K562 (cell line): ENCODE measurements around the gene EMC10. TPM values are rescaled to one million over a fixed set of nuclear protein-coding genes. Genes with fewer than 3 reads are reported as not detected.
A peak's percentile ranks its signal among the peaks of the same experiment; 100 is the strongest.

Experiments
- CBX5 ChIP-seq: IDR thresholded peaks from 2 replicates; pipeline ENCODE4 v1.6.1; 2014; ENCODE audit warnings: low read depth, borderline replicate concordance
- CBX8 ChIP-seq: fragments of 200-600 bp; sonication (generic); IDR thresholded peaks from 2 replicates; pipeline ENCODE4 v1.6.1; 2012; ENCODE audit warnings: borderline replicate concordance, mixed run types, low read depth, mild to moderate bottlenecking, moderate library complexity, mixed read lengths, low read length, control low read depth, inconsistent platforms; ENCODE audit not compliant: poor library complexity, severe bottlenecking; ENCODE audit errors: extremely low read depth
- CHD4 ChIP-seq: fragments of 200-600 bp; sonication (generic); IDR thresholded peaks from 3 replicates; pipeline ENCODE4 v1.6.1; 2012; ENCODE audit warnings: low read depth, mild to moderate bottlenecking, mixed read lengths, low read length, inconsistent platforms; ENCODE audit not compliant: insufficient read depth, insufficient replicate concordance, poor library complexity, severe bottlenecking
- CREM ChIP-seq: IDR thresholded peaks from 2 replicates; pipeline ENCODE4 v1.6.1; 2014; ENCODE audit warnings: antibody characterized with exemption, low read depth
- DDX20 ChIP-seq: fragments of 450-650 bp; IDR thresholded peaks from 2 replicates; pipeline ENCODE4 v1.6.1; 2016; ENCODE audit warnings: missing genetic modification characterization, low read depth, mild to moderate bottlenecking, missing compliant biosample characterization, moderate library complexity
- KDM2B ChIP-seq: fragments of 250-450 bp; sonication (Bioruptor Pico); IDR thresholded peaks from 2 replicates; pipeline ENCODE4 v1.8.0; 2021; ENCODE audit warnings: mild to moderate bottlenecking, moderate library complexity
- PCBP2 ChIP-seq: fragments of 200-400 bp; formaldehyde crosslinking; IDR thresholded peaks from 2 replicates; pipeline ENCODE4 v1.6.1; 2018; ENCODE audit warnings: low read length, low read depth, mild to moderate bottlenecking, moderate library complexity; ENCODE audit not compliant: poor library complexity, severe bottlenecking
- PHTF2 ChIP-seq: fragments of 250-450 bp; sonication (Bioruptor Pico); IDR thresholded peaks from 2 replicates; pipeline ENCODE4 v1.5.0; 2021; ENCODE audit warnings: mild to moderate bottlenecking
- POLR2AphosphoS5 ChIP-seq: IDR thresholded peaks from 2 replicates; pipeline ENCODE4 v1.6.1; 2011; ENCODE audit warnings: mild to moderate bottlenecking, low read depth, low read length, moderate library complexity; ENCODE audit not compliant: control insufficient read depth, insufficient read depth
- RAD21 ChIP-seq, 2 experiments: fragments of 250-450 bp in 1 of 2; fragments of 450-650 bp in 1 of 2; sonication (Bioruptor Pico) in 1 of 2; formaldehyde crosslinking in 1 of 2; IDR thresholded peaks in 1 of 2; conservative IDR thresholded peaks in 1 of 2; 2 replicates each; pipeline versions ENCODE4 v1.4.0 to v1.8.0; 2020 to 2022; ENCODE audit warnings: mild to moderate bottlenecking in 2 of 2, moderate library complexity in 1 of 2
- RBM15 ChIP-seq: fragments of 200-400 bp; formaldehyde crosslinking; IDR thresholded peaks from 2 replicates; pipeline ENCODE4 v1.6.1; 2018; ENCODE audit warnings: mild to moderate bottlenecking, low read length, moderate library complexity; ENCODE audit not compliant: insufficient read depth
- RBM39 ChIP-seq: fragments of 200-400 bp; formaldehyde crosslinking; optimal IDR thresholded peaks from 2 replicates; pipeline ENCODE3; 2018; ENCODE audit warnings: low read depth, low read length
- SAP30 ChIP-seq: fragments of 200-600 bp; sonication (generic); IDR thresholded peaks from 2 replicates; pipeline ENCODE4 v1.6.1; 2012; ENCODE audit warnings: borderline replicate concordance, low read depth, mild to moderate bottlenecking, moderate library complexity, low read length, control low read depth, inconsistent platforms; ENCODE audit not compliant: insufficient read depth, poor library complexity, severe bottlenecking
- SLC30A9 ChIP-seq: fragments of 250-450 bp; sonication (Bioruptor Pico); IDR thresholded peaks from 2 replicates; pipeline ENCODE4 v1.8.0; 2022; ENCODE audit warnings: mild to moderate bottlenecking, moderate library complexity
- SMARCE1 ChIP-seq: fragments of 450-650 bp; IDR thresholded peaks from 2 replicates; pipeline ENCODE4 v1.7.1; 2016; ENCODE audit warnings: mild to moderate bottlenecking
- U2AF1 ChIP-seq: fragments of 200-400 bp; formaldehyde crosslinking; optimal IDR thresholded peaks from 2 replicates; pipeline ENCODE3; 2017; ENCODE audit warnings: mild to moderate bottlenecking, low read depth, low read length, moderate library complexity
- YBX1 ChIP-seq: fragments of 450-650 bp; IDR thresholded peaks from 2 replicates; pipeline ENCODE4 v1.7.1; 2016; ENCODE audit warnings: mild to moderate bottlenecking
- ZBTB8A ChIP-seq: fragments of 450-650 bp; IDR thresholded peaks from 2 replicates; pipeline ENCODE4 v1.6.1; 2018; ENCODE audit warnings: mild to moderate bottlenecking, moderate library complexity; ENCODE audit not compliant: partially characterized antibody
- ZNF583 ChIP-seq: fragments of 250-450 bp; sonication (Bioruptor Pico); IDR thresholded peaks from 2 replicates; pipeline ENCODE4 v1.4.0; 2020
- ZNF778 ChIP-seq: fragments of 450-650 bp; formaldehyde crosslinking; IDR thresholded peaks from 2 replicates; pipeline ENCODE4 v1.4.0; 2020; ENCODE audit warnings: mild to moderate bottlenecking, moderate library complexity
- polyA plus RNA-seq, 8 experiments: library from polyadenylated mRNA; depleted of rRNA in 4 of 8; stranded (reverse) in 5 of 8; unstranded in 3 of 8; fragments of >200 nt; fragmentation: Nextera tagmentation in 2 of 8; fragmentation: Illumina TruSeq in 1 of 8; extraction: Ambion mirVana in 2 of 8; extraction: Trizol in 1 of 8; gene quantifications; 2 replicates each; pipeline versions ENCODE4 v1.2.1 to v1.2.3, GENCODE V29; 2011 to 2014; ENCODE audit warnings: inconsistent platforms in 1 of 8, missing spikeins in 1 of 8
- total RNA-seq, 7 experiments: library from RNA; depleted of rRNA in 6 of 7; stranded (reverse); fragments of >200 nt in 6 of 7; fragmentation: Illumina TruSeq in 2 of 7; extraction: Trizol in 2 of 7; gene quantifications; 2 replicates each; pipeline versions ENCODE4 v1.2.1 to v1.2.3, GENCODE V29; 2011 to 2021; ENCODE audit warnings: low replicate concordance in 1 of 7
- TF ChIP-seq, protein P1 (sequence below): fragments of 450-650 bp; IDR thresholded peaks from 2 replicates; pipeline ENCODE4 v1.7.0; 2016; ENCODE audit warnings: borderline replicate concordance
- TF ChIP-seq, protein P2 (sequence below): fragments of 250-450 bp; sonication (Bioruptor Pico); IDR thresholded peaks from 2 replicates; pipeline ENCODE4 v1.8.0; 2021; ENCODE audit warnings: mild to moderate bottlenecking, moderate library complexity
- TF ChIP-seq, protein P3 (sequence below): fragments of 250-450 bp; sonication (Bioruptor Pico); IDR thresholded peaks from 2 replicates; pipeline ENCODE4 v1.5.0; 2022; ENCODE audit warnings: mild to moderate bottlenecking

Gene EMC10
- total and polyA plus RNA-seq, 9 of the 15 experiments (the other 6 are each of a cell fraction or from before 2014, with no cell fraction given): 1.4 to 46.0 (median 13.1) TPM

DNA sequence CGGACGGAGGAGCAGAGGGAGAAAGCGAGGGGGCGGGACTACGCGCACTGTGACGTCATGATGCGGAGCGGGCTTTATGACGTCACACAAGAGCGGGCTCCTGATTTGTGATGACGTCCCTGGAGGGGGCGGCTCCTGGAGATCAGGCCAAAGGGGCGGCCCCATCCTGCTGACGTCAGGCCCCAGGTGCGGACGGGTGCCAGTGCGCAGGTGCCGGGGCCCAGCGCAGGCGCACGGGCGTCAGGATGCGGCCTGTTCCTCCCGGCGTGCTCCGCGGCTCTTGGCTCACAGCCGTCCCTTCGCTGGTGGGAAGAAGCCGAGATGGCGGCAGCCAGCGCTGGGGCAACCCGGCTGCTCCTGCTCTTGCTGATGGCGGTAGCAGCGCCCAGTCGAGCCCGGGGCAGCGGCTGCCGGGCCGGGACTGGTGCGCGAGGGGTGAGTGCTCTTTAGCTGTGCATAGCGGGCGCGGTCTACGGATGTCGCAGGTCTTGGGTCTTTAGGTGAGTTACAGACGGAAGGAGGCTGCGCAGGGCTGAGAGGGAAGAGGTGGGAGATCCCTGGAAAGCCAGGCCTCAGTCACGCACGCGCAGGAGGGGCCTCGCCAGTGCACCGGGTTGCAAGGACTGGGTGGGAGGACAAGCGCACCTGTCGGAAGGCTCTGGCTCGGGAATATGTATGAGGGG lies at the start of gene EMC10, which contains the start of gene GARIN5A (continued):
- TF ChIP-seq CBX5 (no peak), RBM15 (no peak), CREM (peak; percentile 100), RAD21 (CRISPR knock-in tag; conservative IDR thresholded peaks at IDR 0.05 in 1 of 2, IDR thresholded peaks at IDR 0.05 in 1 of 2) (no peak), PCBP2 (no peak), KDM2B (0 out of 2 replicates have a peak, but pooled peaks have one; percentile 18), ZNF583 (no peak), SLC30A9 (no peak), ZNF778 (no peak), RBM39 (no peak), ZBTB8A (no peak), POLR2AphosphoS5 (peak; percentile 60; the same call in 1 of the 2 replicates), YBX1 (no peak), U2AF1 (no peak), SAP30 (peak; percentile 60), SMARCE1 (no peak), CHD4 (no peak), PHTF2 (CRISPR knock-in tag) (no peak), CBX8 (no peak), DDX20 (tag) (no peak)
- TF ChIP-seq, protein P1, sequence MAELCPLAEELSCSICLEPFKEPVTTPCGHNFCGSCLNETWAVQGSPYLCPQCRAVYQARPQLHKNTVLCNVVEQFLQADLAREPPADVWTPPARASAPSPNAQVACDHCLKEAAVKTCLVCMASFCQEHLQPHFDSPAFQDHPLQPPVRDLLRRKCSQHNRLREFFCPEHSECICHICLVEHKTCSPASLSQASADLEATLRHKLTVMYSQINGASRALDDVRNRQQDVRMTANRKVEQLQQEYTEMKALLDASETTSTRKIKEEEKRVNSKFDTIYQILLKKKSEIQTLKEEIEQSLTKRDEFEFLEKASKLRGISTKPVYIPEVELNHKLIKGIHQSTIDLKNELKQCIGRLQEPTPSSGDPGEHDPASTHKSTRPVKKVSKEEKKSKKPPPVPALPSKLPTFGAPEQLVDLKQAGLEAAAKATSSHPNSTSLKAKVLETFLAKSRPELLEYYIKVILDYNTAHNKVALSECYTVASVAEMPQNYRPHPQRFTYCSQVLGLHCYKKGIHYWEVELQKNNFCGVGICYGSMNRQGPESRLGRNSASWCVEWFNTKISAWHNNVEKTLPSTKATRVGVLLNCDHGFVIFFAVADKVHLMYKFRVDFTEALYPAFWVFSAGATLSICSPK: no peak
- TF ChIP-seq, protein P2, sequence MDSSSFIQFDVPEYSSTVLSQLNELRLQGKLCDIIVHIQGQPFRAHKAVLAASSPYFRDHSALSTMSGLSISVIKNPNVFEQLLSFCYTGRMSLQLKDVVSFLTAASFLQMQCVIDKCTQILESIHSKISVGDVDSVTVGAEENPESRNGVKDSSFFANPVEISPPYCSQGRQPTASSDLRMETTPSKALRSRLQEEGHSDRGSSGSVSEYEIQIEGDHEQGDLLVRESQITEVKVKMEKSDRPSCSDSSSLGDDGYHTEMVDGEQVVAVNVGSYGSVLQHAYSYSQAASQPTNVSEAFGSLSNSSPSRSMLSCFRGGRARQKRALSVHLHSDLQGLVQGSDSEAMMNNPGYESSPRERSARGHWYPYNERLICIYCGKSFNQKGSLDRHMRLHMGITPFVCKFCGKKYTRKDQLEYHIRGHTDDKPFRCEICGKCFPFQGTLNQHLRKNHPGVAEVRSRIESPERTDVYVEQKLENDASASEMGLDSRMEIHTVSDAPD (CRISPR knock-in tag): no peak
- TF ChIP-seq, protein P3, sequence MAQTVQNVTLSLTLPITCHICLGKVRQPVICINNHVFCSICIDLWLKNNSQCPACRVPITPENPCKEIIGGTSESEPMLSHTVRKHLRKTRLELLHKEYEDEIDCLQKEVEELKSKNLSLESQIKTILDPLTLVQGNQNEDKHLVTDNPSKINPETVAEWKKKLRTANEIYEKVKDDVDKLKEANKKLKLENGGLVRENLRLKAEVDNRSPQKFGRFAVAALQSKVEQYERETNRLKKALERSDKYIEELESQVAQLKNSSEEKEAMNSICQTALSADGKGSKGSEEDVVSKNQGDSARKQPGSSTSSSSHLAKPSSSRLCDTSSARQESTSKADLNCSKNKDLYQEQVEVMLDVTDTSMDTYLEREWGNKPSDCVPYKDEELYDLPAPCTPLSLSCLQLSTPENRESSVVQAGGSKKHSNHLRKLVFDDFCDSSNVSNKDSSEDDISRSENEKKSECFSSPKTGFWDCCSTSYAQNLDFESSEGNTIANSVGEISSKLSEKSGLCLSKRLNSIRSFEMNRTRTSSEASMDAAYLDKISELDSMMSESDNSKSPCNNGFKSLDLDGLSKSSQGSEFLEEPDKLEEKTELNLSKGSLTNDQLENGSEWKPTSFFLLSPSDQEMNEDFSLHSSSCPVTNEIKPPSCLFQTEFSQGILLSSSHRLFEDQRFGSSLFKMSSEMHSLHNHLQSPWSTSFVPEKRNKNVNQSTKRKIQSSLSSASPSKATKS (CRISPR knock-in tag): no peak
